Measurements from ENCODE around the gene MFRP. TPM values are rescaled to one million over a fixed set of nuclear protein-coding genes. Genes with fewer than 3 reads are reported as not detected.

MFRP gene
- total and polyA plus RNA-seq, 9 donors = 0.11 TPM; not detected in 8

GRCh38 chr11:119309411-119309810 lies 37.1 kb downstream of the MFRP start:
- WGBS, 3 donors = 91 to 95% (median 93%) methylated on average over 11 of the region's 11 CpGs
- TF ChIP-seq POLR2A (IDR thresholded peaks at IDR 0.05) (no peak), CTCF (IDR thresholded peaks at IDR 0.05) (no peak), EP300 (IDR thresholded peaks at IDR 0.05) (no peak)
- H3K27me3 ChIP-seq = no peaks in the 10 kb centered on the region
- intact Hi-C loops (cut with DNase I) = no loop called here
- DNase-seq = no peak
- no peaks in the 10 kb centered on the region for H3K9me3 ChIP-seq
- no peak overlapping the region for H3K27ac ChIP-seq
- no peaks in the 10 kb centered on the region for H3K36me3 ChIP-seq
- H3K4me3 ChIP-seq = no peak overlapping the region
- H3K4me1 ChIP-seq (ENCODE audit: insufficient read depth) = peaks cover 12% of the 10 kb centered on the region

- intact Hi-C loops (cut with DNase I) = no loop called here
- Histone ChIP-seq H3K36me3 (no peaks in the 10 kb centered on the region), H3K4me1 (ENCODE audit: insufficient read depth) (peaks cover 12% of the 10 kb centered on the region)
Measured at GRCh38 chr11:119307974-119308373, 38.5 kb downstream of the MFRP start.

GRCh38 chr11:119307219-119307618 lies 39.3 kb downstream of the MFRP start:
- Histone ChIP-seq H3K9me3 (no peaks in the 10 kb centered on the region), H3K4me1 (ENCODE audit: insufficient read depth) (peaks cover 12% of the 10 kb centered on the region), H3K27me3 (no peaks in the 10 kb centered on the region), H3K27ac (peak overlapping the region; percentile 25 to 72), H3K36me3 (no peaks in the 10 kb centered on the region), H3K4me3 (no peak overlapping the region)
- no peak for TF ChIP-seq POLR2A (IDR thresholded peaks at IDR 0.05)
- TF ChIP-seq CTCF (IDR thresholded peaks at IDR 0.05) = no peak
- TF ChIP-seq EP300 (IDR thresholded peaks at IDR 0.05) = no peak
- no peak for DNase-seq
- intact Hi-C loops (cut with DNase I) = no loop called here
- 39 to 70% (median 68%) methylated on average over 1 of the region's 1 CpG for WGBS, 3 donors

More at GRCh38 chr11:119307974-119308373, 38.5 kb downstream of the MFRP start:
- Histone ChIP-seq H3K27me3 (no peaks in the 10 kb centered on the region), H3K9me3 (no peaks in the 10 kb centered on the region), H3K27ac (no peak overlapping the region), H3K4me3 (no peak overlapping the region)
- no peak for TF ChIP-seq POLR2A (IDR thresholded peaks at IDR 0.05)
- TF ChIP-seq CTCF (IDR thresholded peaks at IDR 0.05) = no peak
- TF ChIP-seq EP300 (IDR thresholded peaks at IDR 0.05) = no peak
- no peak for DNase-seq
- WGBS, 3 donors = 66 to 81% (median 73%) methylated on average over 5 of the region's 5 CpGs

GRCh38 chr11:119306373-119306890 lies 40.1 kb downstream of the MFRP start:
- DNase-seq = peak; percentile 39 to 61 (median 55)
- H3K4me1 ChIP-seq (ENCODE audit: insufficient read depth) = peaks cover 12% of the 10 kb centered on the region
- no peaks in the 10 kb centered on the region for H3K36me3 ChIP-seq
- 17 to 37% (median 31%) methylated on average over 5 of the region's 5 CpGs for WGBS, 3 donors
- no peaks in the 10 kb centered on the region for H3K27me3 ChIP-seq
- TF ChIP-seq EP300 (IDR thresholded peaks at IDR 0.05) (no peak), POLR2A (IDR thresholded peaks at IDR 0.05) (no peak), CTCF (IDR thresholded peaks at IDR 0.05) (no peak)
- peak overlapping the region; percentile 9 to 72 for H3K27ac ChIP-seq
- no peak overlapping the region for H3K4me3 ChIP-seq
- intact Hi-C loops (cut with DNase I) = no loop called here
- H3K9me3 ChIP-seq = no peaks in the 10 kb centered on the region

All from ovary (tissue), 9 donors.